Measurements from ENCODE around the gene CGB7.
"Not testable (repeated sequence)": the region's sequence is repeated elsewhere in the genome, so short reads cannot be mapped to it uniquely, and the experiment has no call there.

CGB7 gene

GRCh38 chr19:49057636-49058234 lies at the start of gene CGB7:
CGB7 (minus strand) TSS chr19:49057749; CDS start chr19:49055375, 2,374 bp downstream.
- DNase-seq (ENCODE audit: low spot score): peak; percentile 62

GRCh38 chr19:49106648-49107135 lies 49.1 kb upstream of the CGB7 start:
- peak; percentile 73 for DNase-seq (ENCODE audit: low spot score)

GRCh38 chr19:49104229-49104864 lies 46.8 kb upstream of the CGB7 start:
- peak; percentile 86 for DNase-seq (ENCODE audit: low spot score)

DNA sequence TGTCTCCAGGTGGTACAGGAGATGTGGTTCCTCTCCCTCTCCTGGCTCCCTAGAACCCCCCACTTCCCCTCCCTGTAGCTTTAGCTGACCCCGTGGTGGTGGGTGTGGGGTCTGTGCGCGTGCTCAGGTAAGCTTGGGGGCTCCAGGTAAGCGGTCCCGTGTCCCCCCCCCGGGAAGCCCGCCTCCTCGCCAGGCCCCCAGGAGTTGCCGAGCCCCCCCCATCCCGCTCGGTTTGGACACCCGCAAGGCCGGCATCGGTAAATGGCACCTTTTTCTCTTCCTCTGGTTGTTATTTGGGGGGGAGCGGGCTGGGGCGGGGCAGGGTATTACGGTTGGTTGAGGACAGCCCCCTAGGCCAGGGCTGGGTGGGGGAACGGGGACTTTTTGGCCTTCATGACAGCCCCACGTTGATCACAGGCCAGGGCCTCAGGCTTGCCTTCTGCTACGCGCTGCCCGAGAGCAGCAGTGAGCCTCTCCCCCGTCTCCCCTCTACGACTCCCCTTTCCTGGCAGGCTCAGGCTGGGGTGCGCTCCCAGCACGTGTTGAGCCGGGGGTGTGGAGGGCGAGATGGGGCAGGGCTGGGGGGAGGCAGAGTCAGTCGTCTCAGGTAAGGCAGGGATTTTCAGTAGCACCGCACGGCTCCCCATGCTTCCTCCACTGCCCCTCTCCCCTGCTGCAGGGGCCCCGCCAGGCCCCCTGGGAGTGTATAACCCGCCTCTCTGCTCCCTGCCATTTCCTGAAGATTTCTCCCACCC lies 46.0 kb upstream of the CGB7 start:
- DNase-seq (ENCODE audit: low spot score): no peak

DNA sequence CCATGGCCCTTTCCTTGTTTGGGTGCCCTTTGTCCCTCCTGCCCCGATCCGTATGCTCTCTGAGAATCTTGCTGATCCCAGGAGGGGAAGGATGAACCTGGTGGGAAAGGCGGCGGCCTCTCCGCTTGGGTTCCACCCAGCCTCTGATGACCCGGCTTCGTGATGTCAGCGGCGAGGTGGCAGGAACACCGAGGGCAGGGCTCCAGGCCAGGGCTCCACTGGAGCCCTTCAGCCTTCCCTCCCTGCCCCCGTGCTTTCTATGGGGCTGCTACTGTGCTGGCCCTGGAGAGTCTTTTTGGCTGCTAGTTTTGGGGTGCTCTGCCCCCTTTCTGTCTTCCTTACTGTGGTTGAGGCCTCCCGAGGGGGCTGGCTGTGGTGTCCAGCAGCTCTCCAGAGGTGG lies 44.8 kb upstream of the CGB7 start:
- DNase-seq (ENCODE audit: low spot score): no peak

- DNase-seq (ENCODE audit: low spot score): no peak
These were observed 43.6 kb upstream of the CGB7 start for GRCh38 chr19:49101160-49101559.

GRCh38 chr19:49098795-49099194 lies 41.2 kb upstream of the CGB7 start:
- DNase-seq (ENCODE audit: low spot score): no peak

DNA sequence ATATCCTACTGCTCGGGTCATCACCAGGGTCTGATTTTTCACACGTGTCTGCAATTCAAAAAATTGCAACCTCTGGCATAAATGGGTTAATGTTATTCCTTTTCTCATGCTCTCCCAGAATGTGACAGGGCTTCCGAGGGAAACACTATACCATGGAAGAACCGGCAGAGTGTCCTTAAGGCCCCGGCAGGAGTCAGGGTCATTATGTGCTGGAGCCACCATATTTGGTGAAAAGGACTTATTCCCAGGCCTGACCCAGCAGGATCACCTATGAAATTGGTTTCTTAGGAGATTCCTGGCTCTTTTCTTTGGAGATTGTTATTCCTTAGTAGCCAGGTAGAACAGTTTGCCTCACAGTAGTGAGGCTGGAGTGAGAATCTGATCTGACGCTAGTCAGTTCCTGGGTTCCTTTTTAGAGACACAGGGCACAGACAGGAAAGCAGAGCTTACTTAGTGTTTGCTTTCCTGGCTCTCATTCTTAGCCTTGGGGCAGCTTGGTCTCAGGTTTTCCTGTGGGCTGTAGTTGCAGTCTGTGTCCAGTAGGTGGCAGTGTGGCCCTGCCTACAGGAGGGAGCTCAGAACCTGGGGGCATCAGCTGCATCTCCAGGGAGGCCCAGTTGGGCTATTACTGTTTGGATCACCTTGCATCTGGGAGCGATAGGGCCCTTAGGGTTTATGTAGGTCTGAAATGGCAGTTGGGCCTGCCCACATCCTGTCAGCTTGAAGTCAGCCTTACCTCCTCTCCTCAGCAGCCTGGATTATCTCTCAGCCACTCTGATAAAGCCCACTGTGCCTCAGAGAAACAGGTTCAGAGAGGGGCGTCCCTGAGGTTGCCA lies 40.1 kb upstream of the CGB7 start:
- DNase-seq (ENCODE audit: low spot score): peak; percentile 85

GRCh38 chr19:49094505-49095482 lies 37.2 kb upstream of the CGB7 start:
- DNase-seq (ENCODE audit: low spot score): no peak

- no peak for DNase-seq (ENCODE audit: low spot score)
These were observed 35.1 kb upstream of the CGB7 start for GRCh38 chr19:49092686-49093085.

- no peak for DNase-seq (ENCODE audit: low spot score)
These were observed 34.0 kb upstream of the CGB7 start for GRCh38 chr19:49091391-49092038.

DNA sequence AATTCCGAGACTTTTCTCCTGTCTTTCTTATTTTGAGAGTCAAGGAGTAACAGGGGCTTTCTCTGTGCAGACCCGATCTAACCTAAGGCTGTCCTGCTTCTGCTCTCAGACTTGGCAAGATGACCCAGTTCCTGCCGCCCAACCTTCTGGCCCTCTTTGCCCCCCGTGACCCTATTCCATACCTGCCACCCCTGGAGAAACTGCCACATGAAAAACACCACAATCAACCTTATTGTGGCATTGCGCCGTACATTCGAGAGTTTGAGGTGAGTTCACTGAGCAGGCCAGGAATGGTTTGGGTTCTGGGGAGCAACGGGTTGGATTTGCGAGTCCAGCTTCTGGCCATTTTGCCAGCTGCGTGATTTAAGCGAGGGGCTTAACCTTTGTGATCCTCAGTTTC lies 28.7 kb upstream of the CGB7 start:
- DNase-seq (ENCODE audit: low spot score): no peak

- peak; percentile 34 for DNase-seq (ENCODE audit: low spot score)
These were observed 28.3 kb upstream of the CGB7 start for GRCh38 chr19:49085868-49086232.

GRCh38 chr19:49085020-49085867 lies 27.7 kb upstream of the CGB7 start, which contains the start of gene SNRNP70:
SNRNP70 (plus strand) TSS chr19:49085451; CDS start chr19:49086415, 964 bp downstream.
- peak; percentile 100 for DNase-seq (ENCODE audit: low spot score)

DNA sequence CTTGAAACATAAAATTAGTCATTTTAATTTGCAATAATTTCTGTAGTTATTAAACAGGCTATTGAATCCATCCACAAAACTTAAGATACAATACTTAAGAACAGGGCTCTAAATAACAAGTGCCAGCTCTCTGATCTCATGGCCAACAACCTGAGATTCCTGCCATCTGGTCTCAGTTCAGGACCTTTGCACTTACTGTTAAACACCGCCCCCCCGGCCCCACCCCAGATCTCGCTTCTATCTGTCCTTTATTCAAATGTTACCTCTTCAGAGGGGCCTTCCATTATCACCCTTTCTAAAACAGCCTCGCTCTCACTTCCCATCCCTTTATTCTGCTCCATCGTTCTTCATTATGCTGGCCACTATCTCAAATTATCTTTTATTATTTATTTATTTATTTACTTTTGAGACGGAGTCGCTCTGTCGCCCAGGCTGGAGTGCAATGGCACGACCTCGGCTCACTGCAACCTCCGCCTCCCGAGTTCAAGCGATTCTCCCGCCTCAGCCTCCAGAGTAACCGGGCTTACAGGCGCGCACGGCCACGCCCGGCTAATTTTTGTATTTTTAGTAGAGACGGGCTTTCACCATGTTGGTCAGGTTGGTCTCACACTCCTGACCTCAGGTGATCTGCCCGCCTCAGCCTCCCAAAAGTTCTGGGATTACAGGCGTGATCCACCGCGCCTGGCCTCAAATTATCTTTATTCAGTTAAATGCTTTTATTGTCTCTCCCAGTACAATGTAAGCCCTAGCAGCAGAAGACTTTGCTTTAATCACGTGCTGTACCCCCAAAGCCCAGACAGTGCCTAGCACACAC lies 26.9 kb upstream of the CGB7 start:
- DNase-seq (ENCODE audit: low spot score): no peak

DNA sequence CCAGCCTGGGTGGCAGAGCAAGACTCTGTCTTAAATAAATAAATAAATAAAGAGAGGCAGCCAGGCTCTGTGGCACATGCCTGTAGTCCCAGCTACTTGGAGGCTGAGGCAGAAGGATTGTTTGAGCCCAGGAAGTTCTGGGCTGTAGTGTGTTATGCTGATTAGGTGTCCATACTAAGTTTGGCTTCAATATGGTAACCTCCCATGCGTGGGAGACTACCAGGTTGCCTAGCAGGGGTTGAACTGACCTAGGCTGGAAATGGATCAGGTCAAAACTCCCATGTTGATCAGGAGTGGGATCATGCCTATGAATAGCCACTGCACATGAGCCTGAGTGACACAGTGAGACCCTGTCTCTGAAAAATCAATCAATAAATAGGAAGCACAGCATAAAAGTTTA lies 23.7 kb upstream of the CGB7 start:
- no peak for DNase-seq (ENCODE audit: low spot score)

- no peak for DNase-seq (ENCODE audit: low spot score)
These were observed 22.8 kb upstream of the CGB7 start for GRCh38 chr19:49080392-49080791.

DNA sequence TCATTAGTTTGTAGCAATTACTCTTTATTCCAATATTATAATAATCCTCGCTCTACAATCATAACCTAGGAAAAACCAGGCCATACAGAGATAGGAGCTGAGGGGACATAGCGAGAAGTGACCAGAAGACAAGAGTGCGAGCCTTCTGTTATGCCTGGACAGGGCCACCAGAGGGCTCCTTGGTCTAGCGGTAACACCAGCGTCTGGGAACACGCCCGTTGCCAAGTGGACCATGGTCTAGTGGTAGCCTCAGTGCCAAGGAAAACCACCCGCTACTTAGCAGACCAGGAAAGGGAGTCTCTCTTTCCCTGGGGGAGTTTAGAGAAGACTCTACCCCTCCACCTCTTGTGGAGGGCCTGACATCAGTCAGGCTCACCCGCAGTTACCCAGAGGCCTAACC lies 17.3 kb upstream of the CGB7 start:
- DNase-seq (ENCODE audit: low spot score): not testable (repeated sequence)

All from D341Med (cell line).